ENCODE measurements around the gene RPS6KL1.

RPS6KL1 gene

DNA sequence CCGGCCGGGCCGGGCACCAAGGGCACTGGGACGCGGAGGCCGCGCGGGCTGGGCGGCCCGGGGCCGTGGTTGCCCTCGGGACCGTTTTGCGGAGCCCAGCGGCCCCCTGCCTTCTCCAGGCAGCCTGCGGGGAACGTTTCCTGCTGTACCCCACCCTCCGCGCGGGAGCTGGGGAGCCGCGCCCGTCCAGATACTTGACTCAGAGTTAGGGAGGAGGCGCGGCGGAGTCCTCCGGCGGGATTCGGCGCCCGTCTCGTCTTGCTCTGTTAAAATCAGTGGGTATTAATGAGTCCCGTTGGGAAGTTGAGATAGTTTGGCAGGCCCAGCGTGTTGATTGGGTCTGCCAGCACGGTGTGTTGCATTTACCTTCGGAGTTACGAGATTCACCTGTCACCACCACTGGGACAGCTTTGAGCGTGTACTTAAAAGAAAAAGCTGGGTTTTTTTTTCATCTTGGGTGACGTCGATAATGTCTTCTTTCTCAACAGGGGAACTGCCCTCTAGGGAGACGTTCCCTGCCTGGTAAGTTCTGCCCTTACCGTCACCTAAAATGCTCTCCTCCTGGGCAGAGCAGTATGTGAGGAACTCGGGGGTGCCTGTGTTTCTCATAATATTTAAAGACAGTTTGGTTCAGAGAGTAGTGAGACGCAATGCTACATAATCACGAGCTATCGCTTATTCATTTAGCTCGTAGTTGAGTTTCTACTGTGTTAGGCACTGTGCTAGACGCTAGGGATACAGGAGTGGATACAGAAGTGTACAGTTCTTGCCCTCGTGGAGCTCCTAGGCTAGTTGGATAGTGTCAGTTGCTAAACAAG is 40.7 kb downstream of the RPS6KL1 start:
- DNase-seq = peak; percentile 29 to 63 (median 36)

DNA sequence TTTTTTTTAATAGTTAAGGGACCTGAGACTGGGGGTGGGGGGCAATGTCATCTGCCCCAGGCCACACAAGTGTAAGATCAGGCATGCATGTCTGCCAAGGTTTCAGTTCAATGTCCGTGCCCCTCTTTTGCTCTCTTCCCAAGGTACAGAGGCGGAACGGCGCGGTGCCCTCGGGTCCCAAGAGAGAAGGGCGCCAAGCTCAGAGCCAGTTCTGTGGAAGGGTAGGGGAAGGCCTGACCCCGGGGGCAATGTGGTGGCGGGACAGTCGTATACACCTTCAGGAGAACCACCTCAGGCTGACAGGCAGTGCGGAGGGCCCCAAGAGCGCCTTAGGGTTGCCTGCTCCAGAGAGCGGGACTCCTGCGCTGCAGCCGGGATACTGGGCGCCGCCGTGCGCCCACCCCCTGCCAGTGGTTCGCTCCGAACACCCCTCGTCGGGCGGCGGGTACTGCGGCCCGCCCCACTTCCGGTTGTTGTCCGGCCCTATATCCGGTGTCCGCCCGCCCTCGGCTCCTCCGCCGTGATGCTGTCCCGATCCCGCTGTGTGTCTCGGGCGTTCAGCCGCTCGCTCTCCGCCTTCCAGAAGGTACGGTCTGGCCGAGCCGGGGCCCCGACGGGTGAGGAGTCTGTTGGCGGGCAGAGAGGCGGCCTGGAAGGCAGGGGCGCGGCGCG is 41.5 kb downstream of the RPS6KL1 start, which contains the start of gene DLST:
Gene DLST (plus strand): TSS at position 486 of the 672 bp plus-strand sequence. CDS start 38 bp downstream, at position 524.
- DNase-seq = peak; percentile 62 to 90 (median 76)

DNA sequence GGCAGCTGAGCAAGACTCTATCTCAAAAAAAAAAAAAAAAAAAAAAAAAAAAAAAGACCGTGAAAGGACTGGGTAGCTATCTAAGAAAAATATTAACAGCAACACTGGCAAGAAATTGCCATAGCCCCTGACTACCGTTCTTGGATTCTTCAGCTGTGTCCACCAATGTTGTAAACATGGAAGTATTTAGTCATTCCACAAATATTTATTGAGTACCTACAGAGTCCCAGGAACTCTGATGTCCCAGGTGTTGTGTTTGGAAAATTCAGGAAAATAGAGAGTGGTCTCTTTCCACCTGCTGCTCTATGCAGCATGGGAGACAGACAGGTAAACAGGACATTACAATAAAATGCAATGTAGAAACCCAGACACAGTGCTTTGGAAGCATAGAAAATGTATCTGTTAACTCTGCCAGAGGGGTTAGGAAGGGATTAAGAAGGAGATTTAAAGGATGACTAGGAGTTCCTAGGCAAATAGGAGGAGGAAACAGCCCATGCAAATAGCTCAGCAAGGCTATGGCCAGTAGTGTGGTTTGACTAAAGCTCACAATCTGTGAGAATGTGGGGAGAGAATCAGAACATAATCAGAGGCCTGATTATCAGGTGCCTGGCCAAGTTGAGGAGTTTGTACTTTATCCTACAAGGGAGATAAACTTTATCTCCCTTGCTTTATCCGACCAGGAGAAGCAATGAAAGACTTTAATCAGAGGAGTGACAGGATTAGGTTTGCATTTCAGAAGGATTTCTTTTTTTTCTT is 43.5 kb downstream of the RPS6KL1 start:
- DNase-seq = no peak

- DNase-seq = peak in 3 of 5 experiments; percentile 8 to 21 (median 16)
Observed at GRCh38 chr14:74875941-74876913, 46.8 kb downstream of the RPS6KL1 start, which contains the start of gene PROX2. Gene PROX2, minus strand, starts transcription at chr14:74876145. Its CDS starts 12,311 bp downstream, at chr14:74863834.

GRCh38 chr14:74875204-74875603 is 47.9 kb downstream of the RPS6KL1 start:
- no peak for DNase-seq

GRCh38 chr14:74871819-74872218 is 51.2 kb downstream of the RPS6KL1 start:
- DNase-seq = no peak

GRCh38 chr14:74868739-74869138 is 54.3 kb downstream of the RPS6KL1 start:
- no peak for DNase-seq

GRCh38 chr14:74867673-74868072 is 55.4 kb downstream of the RPS6KL1 start:
- DNase-seq = peak in 4 of 5 experiments; percentile 5 to 84 (median 16)

DNA sequence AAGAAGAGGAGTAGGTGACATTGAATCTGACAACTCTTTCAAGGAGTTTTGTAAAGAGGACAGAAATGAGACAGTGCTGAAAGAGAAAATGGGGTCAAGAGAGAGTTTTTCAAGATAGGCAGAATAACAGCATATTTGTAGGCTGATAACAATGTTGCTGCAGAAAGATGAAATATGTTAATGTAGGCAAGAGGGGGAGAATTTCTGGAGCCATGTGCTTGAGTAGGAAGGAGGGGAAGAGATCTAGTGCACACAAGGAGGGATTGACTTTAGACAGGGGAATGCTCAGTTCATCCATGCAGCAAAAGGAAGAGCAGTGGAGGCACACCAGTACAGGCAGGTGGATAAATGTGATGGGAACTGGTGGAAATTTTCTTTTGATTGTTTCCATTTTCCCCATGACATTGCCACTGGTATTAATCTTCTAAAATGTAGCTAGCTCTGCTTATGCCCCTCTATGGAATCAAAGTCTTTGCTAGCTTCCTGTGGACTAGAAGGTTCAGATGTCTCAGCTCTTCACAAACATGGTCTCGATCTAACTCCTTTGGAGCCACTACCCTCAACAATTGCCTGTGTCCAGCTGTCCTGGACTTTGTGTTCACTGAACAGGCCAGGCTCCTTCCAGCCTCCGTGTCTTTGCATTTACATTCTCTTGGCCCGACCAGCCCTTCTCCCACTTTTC is 56.2 kb downstream of the RPS6KL1 start:
- DNase-seq = no peak

GRCh38 chr14:74865156-74865555 is 57.9 kb downstream of the RPS6KL1 start:
- DNase-seq = no peak

DNA sequence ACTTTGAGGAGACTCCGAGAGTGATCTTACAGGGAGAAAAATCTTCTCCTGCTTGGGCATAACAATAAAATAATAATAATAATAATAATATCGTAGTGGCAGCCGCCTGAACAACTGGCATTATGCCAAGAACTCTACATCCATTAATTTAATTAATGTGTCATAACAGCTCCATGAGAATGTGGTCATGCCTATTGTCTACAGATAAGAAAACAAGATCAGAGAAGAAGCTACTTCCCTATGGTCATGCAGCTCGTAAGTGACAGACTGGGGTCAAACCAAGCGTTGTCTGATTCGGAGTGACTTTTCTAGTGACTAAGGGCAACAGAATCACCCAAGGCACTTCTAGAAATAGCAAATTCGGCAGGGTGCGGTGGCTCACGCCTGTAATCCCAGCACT is 58.9 kb downstream of the RPS6KL1 start:
- no peak for DNase-seq

DNA sequence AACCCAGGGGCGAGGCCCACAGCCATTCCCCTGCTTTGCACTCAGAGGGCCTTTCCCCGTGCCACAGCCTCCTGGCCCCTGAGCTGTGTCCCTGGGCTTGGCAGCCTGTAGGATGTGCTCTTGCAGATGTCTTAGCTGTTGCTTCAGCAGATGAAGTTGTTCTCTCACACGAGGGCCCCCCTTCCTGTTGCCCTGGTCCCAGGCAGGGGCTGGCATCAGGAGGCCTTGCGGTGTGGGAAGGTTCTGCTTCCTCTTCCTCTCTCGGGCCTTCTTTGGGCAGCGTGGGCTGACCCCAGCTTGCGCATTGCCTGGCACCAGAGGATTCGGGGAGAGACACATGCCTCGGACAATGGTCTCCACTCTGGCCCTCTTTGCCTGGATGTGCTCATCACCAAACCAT is 59.8 kb downstream of the RPS6KL1 start:
- DNase-seq = no peak

DNA sequence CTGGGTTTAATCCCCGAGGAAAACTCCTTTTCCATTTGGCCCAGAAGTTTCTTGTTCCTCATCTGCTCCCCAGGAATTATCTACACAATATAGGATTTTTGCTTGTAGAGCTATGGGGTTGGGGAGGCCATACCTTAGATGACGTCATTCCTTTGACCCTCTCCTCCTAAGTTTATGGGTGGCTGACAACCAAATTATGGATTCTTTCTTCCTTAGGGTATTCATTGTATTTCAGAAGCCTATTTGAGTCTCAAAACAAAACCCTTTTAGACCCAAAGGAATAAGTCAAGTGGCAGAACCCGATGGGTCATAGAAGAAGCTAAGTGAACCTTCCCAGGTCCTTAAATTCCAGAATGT is 61.3 kb downstream of the RPS6KL1 start:
- no peak for DNase-seq

- peak; percentile 70 to 91 (median 83) for DNase-seq
Observed at GRCh38 chr14:74860899-74861733, 61.9 kb downstream of the RPS6KL1 start.

DNA sequence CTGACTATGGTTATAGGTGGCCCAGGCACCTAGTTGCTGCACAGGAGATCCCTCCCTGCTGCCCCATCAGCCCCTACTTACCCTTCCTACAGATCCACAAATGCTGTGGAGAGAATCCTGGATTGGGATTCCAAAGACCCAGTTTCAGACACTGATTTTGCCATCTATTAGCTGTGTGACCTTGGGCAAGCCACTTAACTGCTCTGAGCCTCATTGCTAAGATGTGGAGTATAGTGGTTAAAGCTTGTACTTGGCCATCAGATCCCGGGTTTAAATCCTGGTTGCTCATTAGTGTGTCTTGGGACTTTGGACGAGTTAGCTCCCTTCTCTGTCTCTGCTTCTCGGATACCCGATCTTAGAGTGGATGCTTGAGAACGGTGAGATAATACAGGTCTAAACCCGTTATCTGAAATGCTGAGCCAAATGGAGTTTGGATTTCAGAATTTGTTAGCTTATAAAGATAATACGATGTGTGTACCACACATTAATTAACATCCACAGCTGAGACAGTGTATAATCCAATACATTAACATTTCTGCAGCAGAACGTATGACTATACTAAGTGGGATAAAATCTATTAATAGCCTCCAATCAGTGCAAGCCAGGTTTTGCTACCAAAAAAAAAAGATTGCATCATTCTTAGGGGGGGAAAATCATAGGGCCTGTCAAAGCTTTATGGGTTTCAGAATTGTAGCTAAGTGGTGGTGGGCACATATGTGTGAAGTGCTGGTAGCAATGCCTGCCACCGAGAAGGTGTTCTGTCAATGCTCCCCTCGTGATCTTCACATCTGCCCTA is 63.1 kb downstream of the RPS6KL1 start:
- DNase-seq = no peak

GRCh38 chr14:74858022-74858421 is 65.0 kb downstream of the RPS6KL1 start:
- no peak for DNase-seq

DNA sequence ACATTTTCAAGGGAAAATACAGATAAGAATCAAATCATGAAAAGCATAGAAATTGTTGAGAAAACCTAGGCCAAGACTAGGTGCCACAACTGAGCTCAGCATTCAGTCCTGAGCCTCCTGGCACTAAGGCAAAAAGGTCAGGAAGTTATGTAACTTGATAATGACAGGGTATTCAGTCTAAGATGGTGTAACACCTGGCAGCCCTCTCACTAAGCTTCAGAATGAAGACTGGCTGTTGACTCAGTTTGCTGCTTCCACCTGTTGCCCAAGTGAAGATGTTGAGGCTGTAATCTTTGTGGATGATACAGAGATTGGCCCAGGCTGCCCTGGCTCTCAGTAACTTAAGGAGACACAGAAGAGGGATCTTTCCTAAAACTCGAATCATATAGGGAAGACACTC is 66.7 kb downstream of the RPS6KL1 start:
- DNase-seq = no peak

DNA sequence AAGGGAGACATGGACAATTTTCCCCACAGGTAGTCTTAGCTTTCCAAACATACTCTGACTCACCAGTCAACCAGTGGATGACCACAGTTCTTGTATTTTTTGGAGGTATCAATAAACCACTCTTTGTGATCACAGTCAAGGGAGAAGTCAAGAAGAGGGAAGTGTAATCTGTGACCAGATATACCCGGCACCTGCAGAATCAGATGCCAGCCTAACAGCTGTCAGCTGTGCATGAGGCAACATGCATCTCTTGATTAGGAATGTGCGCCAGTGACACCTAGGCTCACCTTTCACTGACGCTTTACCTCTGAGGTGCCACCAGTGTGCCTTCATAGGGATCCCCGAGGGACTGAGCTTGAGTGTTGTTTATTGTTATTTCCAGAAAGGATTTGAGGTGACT is 67.1 kb downstream of the RPS6KL1 start:
- no peak for DNase-seq

DNA sequence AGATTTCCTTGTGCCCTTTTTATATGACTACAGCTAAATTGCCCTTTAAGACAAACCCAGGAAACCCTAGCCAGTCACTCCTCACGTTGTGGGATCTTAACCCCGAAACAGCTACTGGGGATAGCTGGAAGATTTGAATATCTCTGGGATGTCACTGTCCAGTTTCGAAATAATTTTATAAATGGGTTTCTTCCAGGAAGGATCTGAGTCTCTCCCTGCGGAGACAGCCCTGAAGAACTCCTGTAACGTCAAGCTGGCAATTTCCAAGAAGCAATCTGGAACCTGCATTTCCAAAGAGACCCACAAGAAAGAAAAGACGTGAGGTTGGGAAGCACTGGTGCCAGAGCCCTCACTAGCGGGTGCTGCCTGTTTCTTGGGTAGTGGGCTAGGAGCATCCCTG is 68.0 kb downstream of the RPS6KL1 start:
- no peak for DNase-seq
